ENCODE measurements around the gene SIGLEC11. TPM values are rescaled to one million over a fixed set of nuclear protein-coding genes. Genes with fewer than 3 reads are reported as not detected.

SIGLEC11 gene
- total and polyA plus RNA-seq, 2 of the 13 experiments (the other 11 are each of a cell fraction or from before 2014, with no cell fraction given), result not detected

DNA sequence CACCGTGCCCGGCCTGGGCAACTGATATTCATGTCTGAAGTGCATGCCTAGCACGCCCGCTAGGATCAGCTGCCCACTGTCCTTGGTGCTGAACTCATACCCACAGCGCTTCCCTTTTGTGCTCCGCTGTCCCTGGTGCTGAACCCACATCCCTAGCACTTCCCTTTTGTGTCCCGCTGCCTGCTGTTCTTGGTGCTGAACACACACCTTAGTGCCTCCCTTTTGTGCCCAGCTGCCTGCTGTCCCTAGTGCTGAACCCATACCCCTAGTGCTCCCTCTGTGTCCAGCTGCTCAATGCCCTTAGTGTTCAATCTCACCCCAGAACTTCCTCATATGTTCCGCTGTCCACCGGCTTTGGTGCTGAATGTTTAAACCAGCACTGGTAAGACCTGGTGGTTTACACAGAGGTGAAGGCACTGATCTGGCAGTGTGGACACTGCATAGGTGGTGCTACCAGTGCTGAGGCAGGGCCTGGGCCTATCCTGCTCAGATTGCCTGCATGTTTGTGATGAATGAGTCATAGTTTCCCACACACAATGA lies 26.3 kb upstream of the SIGLEC11 start (continued):
- TF ChIP-seq NCOA5 (CRISPR knock-in tag; IDR thresholded peaks at IDR 0.05) (peak; percentile 99), PHF20 (CRISPR knock-in tag; IDR thresholded peaks at IDR 0.05) (peak; percentile 91), SP2 (CRISPR knock-in tag; IDR thresholded peaks at IDR 0.05) (peak; percentile 64), CENPT (CRISPR knock-in tag; IDR thresholded peaks at IDR 0.05; ENCODE audit: low read depth) (peak; percentile 100), FOXM1 (CRISPR knock-in tag; IDR thresholded peaks at IDR 0.05) (peak; percentile 99), ZNF296 (CRISPR knock-in tag; conservative IDR thresholded peaks at IDR 0.05) (peak; percentile 100), ZSCAN22 (CRISPR knock-in tag; IDR thresholded peaks at IDR 0.05) (peak; percentile 96), SOX5 (CRISPR knock-in tag; IDR thresholded peaks at IDR 0.05; ENCODE audit: borderline replicate concordance) (peak; percentile 91), ZC3H4 (CRISPR knock-in tag; IDR thresholded peaks at IDR 0.05; ENCODE audit: borderline replicate concordance) (peak; percentile 98; the same call in 1 of the 2 replicates), NFKB2 (CRISPR knock-in tag; IDR thresholded peaks at IDR 0.05; ENCODE audit: borderline replicate concordance) (peak; percentile 100), ZNF614 (CRISPR knock-in tag; IDR thresholded peaks at IDR 0.05; ENCODE audit: borderline replicate concordance) (peak; percentile 99), PRPF4 (IDR thresholded peaks at IDR 0.05; ENCODE audit: low read depth, low read length, poor library complexity, severe bottlenecking) (no peak), ZNF746 (CRISPR knock-in tag; IDR thresholded peaks at IDR 0.05) (peak; percentile 98), ZNF101 (CRISPR knock-in tag; IDR thresholded peaks at IDR 0.05; ENCODE audit: borderline replicate concordance, low read depth) (peak; percentile 100), ZSCAN9 (CRISPR knock-in tag; IDR thresholded peaks at IDR 0.05; ENCODE audit: borderline replicate concordance) (peak; percentile 100), PHF5A (CRISPR knock-in tag; IDR thresholded peaks at IDR 0.05; ENCODE audit: low read depth, unreplicated experiment) (peak; percentile 100), SMAD3 (CRISPR knock-in tag; IDR thresholded peaks at IDR 0.05) (peak; percentile 100), KAT2B (IDR thresholded peaks at IDR 0.05; ENCODE audit: borderline replicate concordance, low read depth, low read length) (no peak), GATAD2A (CRISPR knock-in tag; IDR thresholded peaks at IDR 0.05) (peak; percentile 96), ZNF616 (CRISPR knock-in tag; IDR thresholded peaks at IDR 0.05; ENCODE audit: low read depth) (peak; percentile 99), ZNF737 (CRISPR knock-in tag; IDR thresholded peaks at IDR 0.05; ENCODE audit: borderline replicate concordance) (peak; percentile 100), CBX5 (CRISPR knock-in tag; IDR thresholded peaks at IDR 0.05; ENCODE audit: borderline replicate concordance) (peak; percentile 100), ZNF138 (CRISPR knock-in tag; IDR thresholded peaks at IDR 0.05; ENCODE audit: low read depth) (peak; percentile 100), TOPORS (CRISPR knock-in tag; IDR thresholded peaks at IDR 0.05) (peak; percentile 100)
- TF ChIP-seq, protein P1, sequence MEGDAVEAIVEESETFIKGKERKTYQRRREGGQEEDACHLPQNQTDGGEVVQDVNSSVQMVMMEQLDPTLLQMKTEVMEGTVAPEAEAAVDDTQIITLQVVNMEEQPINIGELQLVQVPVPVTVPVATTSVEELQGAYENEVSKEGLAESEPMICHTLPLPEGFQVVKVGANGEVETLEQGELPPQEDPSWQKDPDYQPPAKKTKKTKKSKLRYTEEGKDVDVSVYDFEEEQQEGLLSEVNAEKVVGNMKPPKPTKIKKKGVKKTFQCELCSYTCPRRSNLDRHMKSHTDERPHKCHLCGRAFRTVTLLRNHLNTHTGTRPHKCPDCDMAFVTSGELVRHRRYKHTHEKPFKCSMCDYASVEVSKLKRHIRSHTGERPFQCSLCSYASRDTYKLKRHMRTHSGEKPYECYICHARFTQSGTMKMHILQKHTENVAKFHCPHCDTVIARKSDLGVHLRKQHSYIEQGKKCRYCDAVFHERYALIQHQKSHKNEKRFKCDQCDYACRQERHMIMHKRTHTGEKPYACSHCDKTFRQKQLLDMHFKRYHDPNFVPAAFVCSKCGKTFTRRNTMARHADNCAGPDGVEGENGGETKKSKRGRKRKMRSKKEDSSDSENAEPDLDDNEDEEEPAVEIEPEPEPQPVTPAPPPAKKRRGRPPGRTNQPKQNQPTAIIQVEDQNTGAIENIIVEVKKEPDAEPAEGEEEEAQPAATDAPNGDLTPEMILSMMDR (CRISPR knock-in tag; IDR thresholded peaks at IDR 0.05), result peak; percentile 32; the same call in 1 of the 2 replicates
- TF ChIP-seq, protein P2, sequence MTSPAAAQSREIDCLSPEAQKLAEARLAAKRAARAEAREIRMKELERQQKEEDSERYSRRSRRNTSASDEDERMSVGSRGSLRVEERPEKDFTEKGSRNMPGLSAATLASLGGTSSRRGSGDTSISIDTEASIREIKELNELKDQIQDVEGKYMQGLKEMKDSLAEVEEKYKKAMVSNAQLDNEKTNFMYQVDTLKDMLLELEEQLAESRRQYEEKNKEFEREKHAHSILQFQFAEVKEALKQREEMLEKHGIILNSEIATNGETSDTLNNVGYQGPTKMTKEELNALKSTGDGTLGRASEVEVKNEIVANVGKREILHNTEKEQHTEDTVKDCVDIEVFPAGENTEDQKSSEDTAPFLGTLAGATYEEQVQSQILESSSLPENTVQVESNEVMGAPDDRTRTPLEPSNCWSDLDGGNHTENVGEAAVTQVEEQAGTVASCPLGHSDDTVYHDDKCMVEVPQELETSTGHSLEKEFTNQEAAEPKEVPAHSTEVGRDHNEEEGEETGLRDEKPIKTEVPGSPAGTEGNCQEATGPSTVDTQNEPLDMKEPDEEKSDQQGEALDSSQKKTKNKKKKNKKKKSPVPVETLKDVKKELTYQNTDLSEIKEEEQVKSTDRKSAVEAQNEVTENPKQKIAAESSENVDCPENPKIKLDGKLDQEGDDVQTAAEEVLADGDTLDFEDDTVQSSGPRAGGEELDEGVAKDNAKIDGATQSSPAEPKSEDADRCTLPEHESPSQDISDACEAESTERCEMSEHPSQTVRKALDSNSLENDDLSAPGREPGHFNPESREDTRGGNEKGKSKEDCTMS (CRISPR knock-in tag; conservative IDR thresholded peaks at IDR 0.05), result peak; percentile 100
- TF ChIP-seq, protein P3, sequence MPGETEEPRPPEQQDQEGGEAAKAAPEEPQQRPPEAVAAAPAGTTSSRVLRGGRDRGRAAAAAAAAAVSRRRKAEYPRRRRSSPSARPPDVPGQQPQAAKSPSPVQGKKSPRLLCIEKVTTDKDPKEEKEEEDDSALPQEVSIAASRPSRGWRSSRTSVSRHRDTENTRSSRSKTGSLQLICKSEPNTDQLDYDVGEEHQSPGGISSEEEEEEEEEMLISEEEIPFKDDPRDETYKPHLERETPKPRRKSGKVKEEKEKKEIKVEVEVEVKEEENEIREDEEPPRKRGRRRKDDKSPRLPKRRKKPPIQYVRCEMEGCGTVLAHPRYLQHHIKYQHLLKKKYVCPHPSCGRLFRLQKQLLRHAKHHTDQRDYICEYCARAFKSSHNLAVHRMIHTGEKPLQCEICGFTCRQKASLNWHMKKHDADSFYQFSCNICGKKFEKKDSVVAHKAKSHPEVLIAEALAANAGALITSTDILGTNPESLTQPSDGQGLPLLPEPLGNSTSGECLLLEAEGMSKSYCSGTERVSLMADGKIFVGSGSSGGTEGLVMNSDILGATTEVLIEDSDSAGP (CRISPR knock-in tag; IDR thresholded peaks at IDR 0.05; ENCODE audit: borderline replicate concordance), result peak; percentile 93
